Keratinocyte (primary cell): ENCODE data around the gene RAB8A. TPM values are rescaled to one million over a fixed set of nuclear protein-coding genes. Genes with fewer than 3 reads are reported as not detected.

ENCODE experiments used
- DNase-seq: peaks from one replicate; pipeline ENCODE4 v3.0.0-alpha.2; 2011; ENCODE audit warnings: low read depth, missing footprints, low spot score
- FAIRE-seq: peaks from 2 replicates; lab custom pipeline; 2011; peaks lifted over from hg19 to GRCh38; lab: Jason Lieb, UNC
- H2AFZ ChIP-seq: 2 replicates; pipeline ENCODE4 v1.6.0; 2012; ENCODE audit warnings: low read length, control low read depth, inconsistent platforms; ENCODE audit not compliant: control insufficient read depth
- H3K27ac ChIP-seq: 2 replicates; pipeline ENCODE4 v1.5.1; 2011; ENCODE audit warnings: low read length; ENCODE audit not compliant: control insufficient read depth, insufficient read depth
- H3K27me3 ChIP-seq: 3 replicates; pipeline ENCODE4 v1.6.0; 2011; ENCODE audit warnings: low read length; ENCODE audit not compliant: control insufficient read depth, insufficient read depth; ENCODE audit errors: extremely low read depth
- H3K36me3 ChIP-seq, 2 experiments: 2 replicates in 1 of 2; 3 replicates in 1 of 2; pipeline ENCODE4 v1.5.1; 2011; ENCODE audit warnings: low read length in 2 of 2, mild to moderate bottlenecking in 1 of 2; ENCODE audit not compliant: control insufficient read depth in 2 of 2, insufficient read depth in 2 of 2; ENCODE audit errors: extremely low read depth in 1 of 2
- H3K4me1 ChIP-seq: 3 replicates; pipeline ENCODE4 v1.5.1; 2011; ENCODE audit warnings: low read length; ENCODE audit not compliant: control insufficient read depth, insufficient read depth; ENCODE audit errors: extremely low read depth
- H3K4me2 ChIP-seq: 3 replicates; pipeline ENCODE4 v1.6.0; 2011; ENCODE audit warnings: low read depth, low read length; ENCODE audit not compliant: control insufficient read depth, insufficient read depth; ENCODE audit errors: extremely low read depth
- H3K4me3 ChIP-seq, 3 experiments: fragments of 200-600 bp in 1 of 3; sonication (generic) in 1 of 3; 2 replicates in 2 of 3; 3 replicates in 1 of 3; pipeline ENCODE4 v1.5.1; 2011 to 2016; ENCODE audit warnings: low read length in 3 of 3, mild to moderate bottlenecking in 3 of 3, control low read depth in 2 of 3, inconsistent platforms in 1 of 3, low read depth in 1 of 3, mixed read lengths in 1 of 3, mixed run types in 1 of 3, moderate library complexity in 1 of 3; ENCODE audit not compliant: control insufficient read depth in 2 of 3, insufficient read depth in 2 of 3; ENCODE audit errors: extremely low read depth in 1 of 3
- H3K79me2 ChIP-seq: 2 replicates; pipeline ENCODE4 v1.6.0; 2012; ENCODE audit warnings: low read length; ENCODE audit not compliant: control insufficient read depth, insufficient read depth
- H3K9ac ChIP-seq: 3 replicates; pipeline ENCODE4 v1.6.0; 2011; ENCODE audit warnings: low read length; ENCODE audit not compliant: control insufficient read depth, insufficient read depth; ENCODE audit errors: extremely low read depth
- H3K9me1 ChIP-seq: 3 replicates; pipeline ENCODE4 v1.6.0; 2011; ENCODE audit warnings: low read length; ENCODE audit not compliant: control insufficient read depth, insufficient read depth; ENCODE audit errors: extremely low read depth
- H3K9me3 ChIP-seq: 2 replicates; pipeline ENCODE4 v1.5.1; 2012; ENCODE audit warnings: low read depth, low read length; ENCODE audit not compliant: control insufficient read depth
- H4K20me1 ChIP-seq: 3 replicates; pipeline ENCODE4 v1.6.0; 2011; ENCODE audit warnings: low read length; ENCODE audit not compliant: control insufficient read depth, insufficient read depth; ENCODE audit errors: extremely low read depth
- CTCF ChIP-seq, 3 experiments: IDR thresholded peaks in 1 of 3; conservative IDR thresholded peaks in 1 of 3; optimal IDR thresholded peaks in 1 of 3; 2 replicates in 2 of 3; 3 replicates in 1 of 3; pipeline versions ENCODE3 to v1.5.1; 2011; ENCODE audit warnings: low read length in 3 of 3, mild to moderate bottlenecking in 3 of 3, moderate library complexity in 2 of 3, control low read depth in 1 of 3, inconsistent platforms in 1 of 3; ENCODE audit not compliant: insufficient read depth in 2 of 3; ENCODE audit errors: extremely low read depth in 1 of 3
- EZH2 ChIP-seq: IDR thresholded peaks from one replicate; pipeline ENCODE4 v1.6.1; 2012; ENCODE audit warnings: inconsistent platforms, mild to moderate bottlenecking, low read length, moderate library complexity
- dilution Hi-C: fragments of 300-500 bp; cut with MboI; formaldehyde crosslinking; loops from one replicate; pipeline ENCODE4 v1.7.0; 2020; ENCODE audit warnings: low sequenced_read_pairs; ENCODE audit not compliant: extremely low pct_ligation_motif_present
- polyA plus RNA-seq, 5 experiments: library from polyadenylated mRNA; depleted of rRNA in 3 of 5; stranded (reverse) in 3 of 5; stranded (forward) in 1 of 5; unstranded in 1 of 5; fragments of >200 nt; gene quantifications; 1 replicate in 1 of 5; 2 replicates in 3 of 5; 3 replicates in 1 of 5; pipeline versions ENCODE4 v1.2.1 to v1.2.3, GENCODE V29; 2011 to 2012; ENCODE audit warnings: missing spikeins in 2 of 5, low read depth in 1 of 5, low replicate concordance in 1 of 5

Gene RAB8A
- polyA plus RNA-seq, 1 donor (not counting 4 experiments of a cell fraction or from before 2014, with no cell fraction given): 95.1 TPM

DNA sequence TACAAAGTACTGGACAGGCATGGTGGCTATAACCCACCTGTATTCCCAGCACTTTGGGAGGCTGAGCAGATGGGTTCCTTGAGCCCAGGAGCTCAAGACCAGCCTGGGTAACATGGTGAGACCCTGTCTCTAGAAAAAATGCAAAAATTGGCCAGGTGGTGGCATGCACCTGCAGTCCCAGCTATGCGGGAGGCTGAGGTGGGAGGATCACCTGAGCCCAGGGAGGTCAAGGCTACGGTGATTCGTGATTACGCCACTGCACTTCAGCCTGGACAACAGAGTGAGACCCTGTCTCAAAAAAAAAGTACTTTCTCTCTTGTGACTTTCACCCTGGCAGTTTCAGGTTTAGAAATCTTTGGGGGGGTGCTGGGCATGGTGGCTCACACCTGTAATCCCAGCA is 11.2 kb upstream of the RAB8A start:
- Histone ChIP-seq H3K9me1 (no peaks in the 10 kb centered on the region), H3K4me1 (no peaks in the 10 kb centered on the region), H3K27me3 (no peaks in the 10 kb centered on the region), H3K79me2 (no peaks in the 10 kb centered on the region), H3K9ac (no peak overlapping the region), H3K9me3 (no peaks in the 10 kb centered on the region), H3K4me2 (no peak overlapping the region), H3K36me3 (peaks cover 22 to 25% of the 10 kb centered on the region in 2 experiments), H4K20me1 (peaks cover 3% of the 10 kb centered on the region), H2AFZ (no peak overlapping the region), H3K27ac (no peak overlapping the region), H3K4me3 (no peak overlapping the region)
- DNase-seq (no peak), FAIRE-seq (no peak)
- dilution Hi-C loops: no loop called here
- TF ChIP-seq CTCF (optimal IDR thresholded peaks at IDR 0.05 in 1 of 3, IDR thresholded peaks at IDR 0.05 in 1 of 3, conservative IDR thresholded peaks at IDR 0.05 in 1 of 3; ENCODE audit: extremely low read depth in 1 of 3, insufficient read depth in 2 of 3, low read length in 3 of 3): no peak
- TF ChIP-seq EZH2: no peak

DNA sequence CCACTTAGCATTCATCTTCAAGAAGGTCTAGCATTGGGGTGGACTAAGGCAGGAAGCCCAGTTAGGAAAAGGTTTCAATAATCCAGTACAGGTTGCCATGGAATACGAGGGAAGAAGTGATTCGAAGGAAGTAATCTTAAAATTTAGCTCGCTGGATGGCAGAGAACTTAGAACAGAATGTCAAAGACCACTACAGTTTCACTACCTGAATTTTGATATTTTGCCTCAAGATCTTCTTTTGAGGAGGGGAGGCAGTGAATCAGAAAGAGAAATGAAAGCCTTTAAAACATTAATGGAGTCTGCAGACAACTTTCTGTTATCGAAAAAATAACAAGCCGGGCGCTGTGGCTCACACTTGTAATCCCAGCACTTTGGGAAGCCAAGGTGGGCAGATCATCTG is 7.0 kb upstream of the RAB8A start:
- no peak for TF ChIP-seq EZH2
- TF ChIP-seq CTCF (optimal IDR thresholded peaks at IDR 0.05 in 1 of 3, IDR thresholded peaks at IDR 0.05 in 1 of 3, conservative IDR thresholded peaks at IDR 0.05 in 1 of 3; ENCODE audit: extremely low read depth in 1 of 3, insufficient read depth in 2 of 3, low read length in 3 of 3): no peak
- H3K9me1 ChIP-seq: no peaks in the 10 kb centered on the region
- dilution Hi-C loops: no loop called here
- H3K27ac ChIP-seq: no peak overlapping the region
- no peaks in the 10 kb centered on the region for H3K27me3 ChIP-seq
- H3K79me2 ChIP-seq: no peaks in the 10 kb centered on the region
- FAIRE-seq (no peak), DNase-seq (no peak)
- H3K36me3 ChIP-seq: peaks cover 6 to 9% of the 10 kb centered on the region in 2 experiments
- no peak overlapping the region for H3K4me2 ChIP-seq
- no peak overlapping the region for H3K4me3 ChIP-seq
- no peak overlapping the region for H2AFZ ChIP-seq
- no peaks in the 10 kb centered on the region for H3K9me3 ChIP-seq
- H3K4me1 ChIP-seq: no peaks in the 10 kb centered on the region
- H4K20me1 ChIP-seq: no peaks in the 10 kb centered on the region
- H3K9ac ChIP-seq: no peak overlapping the region
